GOT3 (cell line): ENCODE measurements around the gene TBCD.
"Not testable (repeated sequence)": the region's sequence is repeated elsewhere in the genome, so short reads cannot be mapped to it uniquely, and the experiment has no call there.

Experiments used
- DNase-seq: peaks from one replicate; lab custom pipeline; 2025; ENCODE audit warnings: mixed read lengths; lab: John Stamatoyannopoulos, UW

Gene TBCD

DNA sequence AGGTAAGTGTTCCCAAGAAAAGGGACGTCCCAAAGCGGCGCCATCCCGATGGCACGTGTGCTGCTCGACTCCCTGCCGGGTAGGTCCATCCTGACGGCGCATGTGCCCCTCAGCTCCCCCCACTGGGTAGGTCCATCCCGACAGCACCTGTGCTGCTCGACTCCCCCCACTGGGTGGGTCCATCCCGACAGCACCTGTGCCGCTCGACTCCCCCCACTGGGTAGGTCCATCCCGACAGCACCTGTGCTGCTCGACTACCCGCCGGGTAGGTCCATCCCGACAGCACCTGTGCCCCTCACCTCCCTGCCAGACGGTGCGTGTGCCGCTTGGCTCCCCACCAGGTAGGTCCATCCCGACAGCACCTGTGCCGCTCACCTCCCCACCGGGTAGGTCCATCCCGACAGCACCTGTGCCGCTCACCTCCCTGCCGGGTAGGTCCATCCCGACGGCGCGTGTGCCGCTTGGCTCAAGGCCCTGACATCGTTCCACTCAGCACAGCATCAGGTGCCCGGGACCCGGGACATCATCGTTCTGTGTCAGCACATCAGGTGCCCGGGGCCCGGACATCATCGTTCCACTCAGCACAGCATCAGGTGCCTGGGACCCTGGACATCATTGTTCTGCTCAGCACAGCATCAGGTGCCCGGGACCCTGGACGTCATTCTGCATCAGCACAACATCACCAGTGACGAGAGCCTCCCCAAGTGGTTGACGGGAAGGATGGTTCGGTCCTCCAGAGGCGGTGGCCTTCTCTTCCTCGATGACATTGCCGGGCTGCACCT is 22.2 kb upstream of the TBCD start:
- DNase-seq = no peak

DNA sequence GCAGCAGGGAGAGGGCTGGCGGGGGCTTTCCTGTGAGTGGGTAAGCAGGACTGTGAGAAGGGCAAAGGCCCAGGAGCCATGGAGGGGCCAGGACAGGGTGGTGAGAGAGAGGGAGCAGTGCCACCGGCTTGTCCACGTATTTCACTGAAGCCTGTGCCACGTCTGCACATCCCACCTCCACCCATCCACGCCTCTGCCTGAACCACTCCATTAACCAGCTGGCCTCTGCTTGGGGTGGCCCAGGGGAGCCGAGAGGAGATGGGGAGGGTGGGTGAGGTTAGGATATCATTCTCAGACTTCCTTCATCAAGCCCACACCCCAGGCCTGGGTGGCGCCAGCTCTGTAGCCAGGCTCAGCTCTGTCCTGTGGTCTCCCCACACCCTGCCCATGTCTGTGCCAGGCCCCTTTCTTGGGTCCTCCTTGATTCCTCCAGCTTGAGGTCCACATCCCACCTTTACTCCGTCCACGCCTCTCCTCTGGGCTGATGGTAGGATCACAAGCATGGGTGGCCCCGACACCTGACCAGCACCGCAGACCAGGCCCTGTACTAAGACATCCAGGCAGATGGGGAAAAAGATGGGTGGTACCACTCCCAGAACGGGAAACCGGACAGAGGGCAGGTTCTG is 19.6 kb upstream of the TBCD start:
- DNase-seq = no peak

DNA sequence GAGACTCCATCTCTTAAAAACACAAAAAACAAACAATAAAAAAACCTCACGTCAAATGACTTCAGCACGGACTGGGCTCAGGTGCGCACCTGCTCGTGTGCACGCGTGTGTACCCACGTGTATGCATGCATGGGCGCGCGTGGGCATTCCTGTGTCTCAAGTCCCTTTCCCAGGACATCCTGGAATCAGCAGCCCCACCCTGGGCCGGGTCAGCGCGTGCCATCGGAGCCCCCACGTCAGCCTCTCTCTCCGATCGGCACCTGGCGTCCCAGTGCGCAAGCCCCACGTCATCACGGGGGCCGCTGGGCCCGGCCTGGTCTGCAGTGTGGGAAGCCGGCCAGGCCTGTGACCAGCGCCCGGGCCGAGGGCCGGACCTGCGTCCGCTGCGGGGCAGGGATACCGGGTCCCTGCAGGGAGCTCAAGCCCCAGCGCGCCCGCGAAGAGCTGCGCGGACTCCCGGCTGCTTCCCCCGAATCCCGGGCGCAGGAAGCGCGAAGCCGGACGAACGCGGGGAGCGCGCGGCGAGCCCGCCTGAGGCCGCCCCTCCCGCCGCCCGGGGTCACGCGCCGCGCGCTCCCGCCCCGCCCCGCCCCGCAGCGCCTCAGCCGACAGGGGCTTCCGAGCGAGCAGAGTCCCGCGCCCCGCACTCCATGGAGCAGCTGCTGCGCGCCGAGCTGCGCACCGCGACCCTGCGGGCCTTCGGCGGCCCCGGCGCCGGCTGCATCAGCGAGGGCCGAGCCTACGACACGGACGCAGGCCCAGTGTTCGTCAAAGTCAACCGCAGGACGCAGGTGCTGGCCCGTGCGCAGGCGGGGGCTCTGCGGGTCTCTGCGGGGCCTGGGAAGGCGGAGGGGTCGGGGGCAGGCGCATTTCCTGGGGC is 16.6 kb upstream of the TBCD start, which contains the start of gene FN3K:
Gene FN3K, plus strand, starts transcription at position 629 of the 880 bp plus-strand sequence. Its CDS starts 22 bp downstream, at position 651.
- DNase-seq = no peak

DNA sequence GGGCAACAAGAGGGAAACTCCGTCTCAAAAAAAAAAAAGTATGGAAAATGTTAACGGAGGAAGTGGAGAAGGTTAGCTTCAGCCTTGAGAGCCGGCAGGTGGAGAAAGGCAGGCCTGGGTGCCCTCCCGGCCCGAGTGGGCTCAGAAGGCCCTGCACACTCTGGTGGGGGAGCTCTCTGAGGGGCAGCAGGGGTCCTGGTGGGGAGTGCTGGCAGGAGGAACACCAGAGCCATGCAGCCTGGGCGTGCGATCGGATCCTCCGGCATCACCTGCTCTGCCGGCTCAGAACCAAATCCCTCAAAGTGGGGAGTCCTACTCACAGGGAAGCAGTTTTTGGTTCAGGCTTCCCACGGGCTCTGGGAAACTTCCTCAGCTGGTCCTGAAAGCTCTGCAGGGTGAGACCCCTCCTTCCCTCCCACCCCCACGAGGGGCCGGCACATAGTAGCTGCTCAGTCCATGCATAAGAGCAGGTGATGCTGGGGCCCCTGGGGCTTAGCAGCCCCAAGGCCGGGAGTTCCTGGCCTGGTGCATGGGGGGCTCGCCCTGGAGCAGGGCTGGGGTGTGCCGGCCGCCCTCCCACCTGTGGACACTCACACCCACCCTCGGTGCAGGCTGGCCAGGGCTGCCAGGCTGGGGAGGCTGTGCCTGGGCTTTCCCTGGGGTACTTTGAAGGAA is 15.2 kb upstream of the TBCD start:
- DNase-seq = no peak

DNA sequence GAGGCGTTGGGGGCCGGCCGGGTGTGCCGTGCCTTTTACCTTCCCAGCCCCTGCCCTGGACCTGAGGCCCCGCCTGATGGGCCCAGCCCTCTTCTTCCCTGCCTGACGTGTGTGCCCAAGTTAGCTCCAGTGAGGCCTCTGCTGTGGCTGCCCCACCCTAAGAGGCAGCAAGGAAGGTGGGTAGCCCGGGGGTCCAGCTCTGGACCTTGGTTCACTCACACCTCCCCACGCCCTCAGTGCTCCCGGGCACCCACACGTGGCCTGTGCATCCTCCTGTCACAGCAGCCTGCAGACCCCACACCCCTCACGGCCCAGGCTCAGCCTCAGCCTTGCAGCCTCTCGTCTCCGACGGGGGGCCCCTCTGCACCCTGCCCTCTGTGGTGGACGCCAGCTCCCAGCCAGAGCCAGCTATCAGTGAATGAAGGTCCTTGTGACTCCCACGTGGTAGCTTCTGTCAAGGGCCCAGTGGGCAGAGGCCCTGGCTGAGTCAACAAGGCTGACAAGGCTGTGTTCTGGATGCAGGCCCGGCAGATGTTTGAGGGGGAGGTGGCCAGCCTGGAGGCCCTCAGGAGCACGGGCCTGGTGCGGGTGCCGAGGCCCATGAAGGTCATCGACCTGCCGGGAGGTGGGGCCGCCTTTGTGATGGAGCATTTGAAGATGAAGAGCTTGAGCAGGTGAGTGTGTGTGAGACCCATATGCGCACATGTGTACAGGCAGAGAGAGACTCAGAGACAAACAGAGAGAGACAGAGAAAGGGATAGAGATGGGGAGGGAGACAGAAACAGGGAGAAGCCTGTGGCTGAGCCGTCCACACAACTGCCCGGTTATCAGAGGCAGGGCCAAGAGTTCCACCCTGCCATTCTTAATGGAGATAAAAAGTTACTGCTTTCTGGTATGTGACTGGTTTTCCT is 13.6 kb upstream of the TBCD start:
- no peak for DNase-seq

DNA sequence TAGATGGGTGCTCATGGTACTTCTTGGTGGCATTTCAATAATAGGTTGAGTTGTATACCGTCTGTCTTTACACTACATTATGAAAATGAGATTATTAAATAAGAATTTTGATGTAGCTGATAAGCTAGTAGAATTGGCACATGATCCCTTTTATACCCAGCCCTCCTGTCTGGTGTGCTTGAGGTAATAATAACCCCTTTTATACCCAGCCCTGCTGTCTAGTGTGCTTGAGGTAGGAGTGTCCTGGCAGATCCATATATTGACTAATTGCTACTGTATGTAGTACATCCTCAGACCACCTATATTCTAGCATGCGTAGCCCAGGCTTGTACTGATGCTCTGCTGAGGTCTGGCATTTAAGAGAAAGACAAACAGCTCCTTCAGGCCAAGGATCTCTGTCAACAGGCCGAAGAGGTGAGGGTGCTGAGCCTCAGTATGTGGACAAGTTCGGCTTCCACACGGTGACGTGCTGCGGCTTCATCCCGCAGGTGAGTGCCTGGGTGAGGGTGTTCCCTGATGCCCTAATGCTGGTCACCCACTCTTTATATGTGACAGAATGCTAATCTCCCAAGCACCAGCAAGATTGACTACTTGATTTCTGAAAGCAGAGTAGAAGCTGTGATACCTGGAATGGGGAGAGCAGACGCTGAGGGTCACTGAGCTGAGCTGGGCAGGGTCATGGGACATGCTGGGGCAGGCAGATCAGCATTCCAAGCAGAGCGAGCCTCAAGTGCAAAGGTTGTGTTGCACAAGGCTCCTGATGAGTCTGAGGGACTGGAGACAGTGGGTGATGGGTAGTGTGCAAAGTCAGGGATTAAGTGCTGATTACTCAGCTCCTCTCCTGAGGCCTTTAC is 10.7 kb upstream of the TBCD start:
- no peak for DNase-seq

DNA sequence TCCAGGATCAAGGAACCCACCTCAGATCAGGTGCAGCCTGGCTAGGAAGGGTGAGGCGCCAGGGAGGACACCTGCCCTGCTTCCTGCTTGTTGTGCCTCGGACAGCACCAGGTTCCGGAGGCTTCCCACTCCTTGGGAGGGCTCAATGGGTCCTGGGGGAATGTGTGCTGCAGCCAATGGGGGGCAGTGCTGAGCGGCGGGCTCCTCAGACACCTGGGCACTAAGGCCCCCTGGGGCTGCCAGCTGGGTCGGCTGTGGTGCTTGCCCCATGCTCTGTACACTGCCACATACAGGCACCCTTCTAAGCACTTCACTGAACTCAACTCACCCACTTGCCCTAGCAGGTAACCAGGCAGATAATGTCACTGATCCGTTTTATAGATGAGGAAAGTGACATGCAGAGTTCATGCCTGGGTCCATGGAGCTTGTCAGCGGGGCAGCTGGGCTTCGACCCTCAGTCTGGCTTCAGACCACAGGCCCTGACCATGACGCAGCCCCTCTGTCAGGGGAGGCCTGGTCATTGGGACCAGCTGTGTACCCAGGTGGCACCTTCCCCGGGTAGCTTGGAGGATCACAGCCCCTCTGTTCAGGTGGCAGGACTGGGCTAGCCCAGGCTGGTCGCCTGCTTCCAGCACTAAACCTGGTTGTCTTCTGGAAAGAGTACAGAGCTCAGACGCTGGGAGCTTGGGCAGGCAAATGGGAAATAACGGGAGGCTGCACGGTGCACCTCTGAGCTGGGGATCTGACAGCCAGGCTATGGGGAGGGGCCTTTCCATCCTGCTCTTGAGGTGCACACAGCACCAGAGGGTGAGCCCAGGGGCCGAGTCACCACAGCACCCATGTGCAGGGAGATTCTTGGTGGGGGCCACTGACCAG is 8.3 kb upstream of the TBCD start:
- DNase-seq = no peak

DNA sequence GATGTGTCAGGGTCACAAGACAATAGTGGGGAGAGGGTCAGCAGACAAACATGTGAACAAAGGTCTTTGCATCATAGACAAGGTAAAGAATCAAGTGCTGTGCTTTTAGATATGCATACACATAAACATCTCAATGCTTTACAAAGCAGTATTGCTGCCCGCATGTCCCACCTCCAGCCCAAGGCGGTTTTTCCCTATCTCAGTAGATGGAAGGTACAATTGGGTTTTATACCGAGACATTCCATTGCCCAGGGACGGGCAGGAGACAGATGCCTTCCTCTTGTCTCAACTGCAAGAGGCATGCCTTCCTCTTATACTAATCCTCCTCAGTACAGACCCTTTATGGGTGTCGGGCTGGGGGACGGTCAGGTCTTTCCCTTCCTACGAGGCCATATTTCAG is 7.1 kb upstream of the TBCD start:
- DNase-seq = not testable (repeated sequence)

DNA sequence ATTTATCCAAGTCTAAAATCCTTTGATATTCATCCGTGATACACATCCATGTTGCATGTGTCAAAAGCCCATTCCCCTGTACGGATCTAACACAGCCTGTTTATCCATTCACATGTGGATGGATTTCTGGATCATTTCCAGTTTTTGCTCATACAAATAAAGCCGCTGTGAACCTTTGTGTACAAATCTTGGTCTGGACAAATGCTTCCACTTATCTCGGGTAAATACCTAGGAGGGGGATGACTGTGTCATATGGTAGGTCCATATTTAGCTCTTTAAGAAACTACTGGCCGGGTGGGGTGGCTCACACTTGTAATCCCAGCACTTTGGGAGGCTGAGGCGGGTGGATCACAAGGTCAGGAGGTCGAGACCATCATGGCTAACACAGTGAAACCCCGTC is 6.3 kb upstream of the TBCD start:
- DNase-seq = no peak

DNA sequence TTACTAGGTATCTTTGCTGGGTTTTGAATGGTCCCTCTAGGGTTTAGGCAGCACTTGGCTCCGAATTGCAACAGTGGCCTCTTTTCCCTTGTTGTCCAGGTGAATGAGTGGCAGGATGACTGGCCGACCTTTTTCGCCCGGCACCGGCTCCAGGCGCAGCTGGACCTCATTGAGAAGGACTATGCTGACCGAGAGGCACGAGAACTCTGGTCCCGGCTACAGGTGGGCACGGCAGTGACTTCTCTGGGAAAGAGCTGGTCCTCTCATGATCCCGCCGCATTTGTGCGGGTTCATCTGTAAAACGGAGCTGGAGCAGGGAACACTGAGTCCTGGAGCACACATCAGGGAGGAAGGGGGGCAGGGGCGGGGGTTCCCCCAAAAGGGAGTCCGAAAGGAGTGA is 3.1 kb upstream of the TBCD start:
- DNase-seq = no peak

DNA sequence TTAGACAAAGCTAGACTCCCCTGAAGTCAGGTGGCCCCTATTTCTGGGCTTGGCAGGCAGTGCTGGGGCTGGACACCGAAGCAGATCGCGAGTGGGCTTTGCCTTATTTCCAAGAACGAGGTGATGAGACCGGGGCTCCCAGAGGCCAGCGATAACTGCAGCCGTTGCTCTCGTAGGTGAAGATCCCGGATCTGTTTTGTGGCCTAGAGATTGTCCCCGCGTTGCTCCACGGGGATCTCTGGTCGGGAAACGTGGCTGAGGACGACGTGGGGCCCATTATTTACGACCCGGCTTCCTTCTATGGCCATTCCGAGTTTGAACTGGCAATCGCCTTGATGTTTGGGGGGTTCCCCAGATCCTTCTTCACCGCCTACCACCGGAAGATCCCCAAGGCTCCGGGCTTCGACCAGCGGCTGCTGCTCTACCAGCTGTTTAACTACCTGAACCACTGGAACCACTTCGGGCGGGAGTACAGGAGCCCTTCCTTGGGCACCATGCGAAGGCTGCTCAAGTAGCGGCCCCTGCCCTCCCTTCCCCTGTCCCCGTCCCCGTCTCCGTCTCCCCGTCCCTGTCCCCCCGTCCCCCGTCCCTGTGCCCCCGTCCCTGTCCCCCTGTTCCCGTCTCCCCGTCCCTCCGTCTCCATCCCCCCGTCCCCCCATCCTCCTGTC is 1.5 kb upstream of the TBCD start:
- no peak for DNase-seq

DNA sequence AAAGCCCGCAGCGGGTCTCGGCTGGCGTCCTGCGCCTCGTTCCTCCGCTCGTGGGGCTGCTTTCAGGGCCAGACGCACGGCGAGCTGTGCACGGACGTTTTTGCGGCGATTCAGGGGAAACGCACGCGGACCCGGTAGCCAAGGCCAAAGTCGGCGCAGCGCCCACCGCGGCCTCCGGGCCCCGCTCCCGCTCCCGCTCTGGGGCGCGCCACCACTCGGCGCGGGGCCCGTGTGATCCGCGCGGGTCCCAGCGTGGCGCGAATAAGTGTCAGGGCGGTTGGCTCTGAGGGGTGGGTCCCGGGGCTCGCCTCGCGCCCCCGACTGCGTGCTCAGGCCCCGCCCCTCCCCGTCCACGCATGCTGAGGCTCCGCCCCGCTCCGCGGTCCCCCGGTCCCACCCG is 694 bp upstream of the TBCD start:
- no peak for DNase-seq

DNA sequence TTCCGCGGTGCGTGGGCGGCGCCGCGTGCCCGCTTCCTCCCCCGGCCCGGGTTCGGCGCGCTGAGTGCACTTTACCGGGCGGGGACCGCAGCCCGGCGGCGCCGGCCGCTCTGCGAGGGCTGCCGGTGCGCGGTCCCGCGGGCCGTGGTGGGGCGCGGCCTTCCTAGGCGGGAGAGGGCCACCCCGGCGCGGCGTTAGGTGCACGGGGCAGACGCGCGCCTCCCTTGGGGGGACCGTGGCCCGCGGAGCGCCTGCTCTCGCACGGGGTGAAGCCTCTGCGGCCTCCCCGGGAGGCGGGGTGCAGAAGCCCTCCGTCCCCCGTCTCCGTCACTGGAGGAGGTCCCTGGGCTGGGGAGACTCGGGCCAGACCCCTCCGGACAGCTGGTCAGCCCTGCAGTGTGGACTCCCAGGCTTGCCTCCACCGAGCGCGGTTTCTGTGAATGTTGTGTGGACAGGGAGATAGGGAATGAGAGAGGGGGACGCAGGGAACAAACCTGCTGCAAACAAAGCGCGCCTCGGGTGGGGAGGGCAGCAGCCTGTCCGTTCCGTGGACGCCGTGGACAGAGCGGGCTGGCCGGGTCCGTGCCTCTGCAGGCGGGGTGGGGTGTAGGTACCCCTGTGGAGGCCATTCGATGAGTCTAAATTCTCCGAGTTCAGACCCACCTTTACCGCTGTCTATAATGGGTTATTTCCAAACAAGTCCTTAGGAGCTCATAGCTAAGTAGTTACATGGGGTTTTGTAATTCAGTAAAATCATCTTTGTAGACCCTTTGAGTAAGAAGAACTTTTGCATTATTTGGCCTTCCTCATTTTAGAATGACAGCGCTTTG is 721 bp downstream of the TBCD start:
- no peak for DNase-seq

DNA sequence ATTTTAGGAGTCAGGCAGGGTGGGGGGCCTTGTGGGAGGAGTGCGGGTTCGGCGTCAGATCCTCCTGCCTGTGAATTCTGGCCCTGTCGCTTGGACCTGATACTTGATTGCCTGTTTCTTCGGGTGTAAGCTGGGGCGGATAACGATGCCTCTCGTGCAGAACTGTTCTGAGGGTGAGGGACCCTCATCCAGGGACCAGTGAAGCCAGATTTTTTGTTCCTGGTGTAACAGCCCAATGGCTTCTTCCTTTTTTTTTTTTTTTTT is 1.3 kb downstream of the TBCD start:
- no peak for DNase-seq

DNA sequence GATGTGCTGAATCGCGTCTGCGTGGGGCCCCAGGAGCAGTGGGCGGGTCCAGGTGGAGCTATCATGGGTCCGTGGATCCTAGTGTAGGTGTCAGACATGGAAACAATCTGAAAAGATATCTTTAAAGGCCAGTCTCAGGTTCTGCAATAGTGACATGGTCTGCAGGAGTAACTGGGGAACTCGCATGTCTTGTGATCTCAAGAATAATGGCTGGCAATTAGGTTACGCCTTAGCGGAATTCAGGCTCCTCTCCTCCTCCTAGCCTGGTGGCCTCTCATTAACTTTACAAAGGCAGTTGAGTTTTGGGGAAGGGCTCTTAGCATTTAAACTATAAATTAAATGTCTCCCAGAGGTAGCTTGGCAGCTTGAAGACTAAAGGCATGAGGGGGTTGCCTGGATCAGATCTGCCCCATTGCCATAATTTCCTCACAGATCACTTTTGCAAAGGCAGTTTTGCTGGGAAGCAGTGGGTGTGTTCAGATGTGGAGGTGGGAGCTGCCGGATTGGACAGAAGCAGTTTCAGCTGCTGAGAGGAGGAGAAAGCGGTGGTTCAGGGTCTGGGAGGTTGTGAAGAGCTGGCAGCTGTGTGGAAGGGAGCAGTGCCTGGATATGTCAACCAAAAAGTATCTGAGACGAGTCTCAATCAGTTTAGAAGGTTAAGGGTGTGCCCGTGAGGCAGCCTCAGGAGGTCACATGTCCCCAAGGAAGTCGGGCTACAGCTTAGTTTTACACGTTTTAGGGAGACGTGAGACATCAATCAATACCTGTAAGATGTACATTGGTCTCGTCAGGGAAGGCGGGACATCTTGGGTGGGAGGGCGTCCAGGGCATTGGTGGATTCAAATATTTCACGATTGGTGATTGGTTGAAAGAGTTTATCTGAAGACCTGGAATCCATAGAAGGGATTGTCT is 2.7 kb downstream of the TBCD start:
- no peak for DNase-seq

DNA sequence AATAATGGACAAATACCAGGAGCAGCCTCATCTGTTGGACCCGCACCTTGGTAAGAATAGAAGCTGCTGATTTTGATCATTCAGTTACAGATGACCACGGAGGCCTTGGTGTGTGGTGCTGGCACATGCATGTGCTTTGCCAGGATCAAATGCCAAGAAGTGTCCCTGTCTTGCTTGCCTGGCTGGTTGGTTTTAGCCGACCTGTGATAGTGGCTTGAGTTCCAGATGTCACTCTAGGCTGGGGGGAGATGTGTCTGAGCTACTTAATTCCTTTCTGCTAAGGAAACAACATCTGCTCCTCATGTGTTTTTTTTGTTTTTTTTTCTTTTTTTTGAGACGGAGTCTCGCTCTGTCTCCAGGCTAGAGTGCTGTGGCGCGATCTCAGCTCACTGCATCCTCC is 4.3 kb downstream of the TBCD start:
- DNase-seq = no peak

DNA sequence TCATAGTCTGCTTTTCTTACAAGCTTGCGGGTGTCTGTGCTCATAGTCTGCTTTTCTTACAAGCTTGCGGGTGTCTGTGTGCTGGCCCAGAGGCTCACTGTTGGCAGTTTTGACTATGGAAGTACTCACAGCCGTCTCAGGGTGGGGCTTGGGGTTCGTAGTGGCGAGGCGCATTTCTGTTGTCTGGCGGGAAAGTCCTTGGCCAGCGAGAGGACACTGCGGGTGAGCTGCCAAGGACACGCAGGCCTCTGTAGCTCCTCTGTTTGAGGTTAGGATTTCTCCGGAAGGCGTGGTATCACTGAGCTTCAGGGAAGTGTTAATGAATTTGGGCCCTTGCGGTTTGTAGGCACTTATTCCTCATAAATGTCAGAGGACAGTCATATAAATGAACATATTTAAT is 13.5 kb downstream of the TBCD start:
- DNase-seq = no peak
